HepG2 (cell line): ENCODE results near the gene ZCCHC4. TPM values are rescaled to one million over a fixed set of nuclear protein-coding genes. Genes with fewer than 3 reads are reported as not detected.

Source experiments
- ARNT ChIP-seq: fragments of 450-650 bp; IDR thresholded peaks from 2 replicates; pipeline ENCODE4 v1.6.1; 2017
- E2F1 ChIP-seq: sonication (generic); formaldehyde crosslinking; IDR thresholded peaks from 2 replicates; pipeline ENCODE4 v1.5.0; 2020; ENCODE audit warnings: missing genetic modification reagents
- GPBP1L1 ChIP-seq: sonication (generic); formaldehyde crosslinking; IDR thresholded peaks from 2 replicates; pipeline ENCODE4 v1.5.0; 2020; ENCODE audit warnings: mild to moderate bottlenecking, missing genetic modification reagents
- HNRNPLL ChIP-seq: fragments of 200-400 bp; formaldehyde crosslinking; IDR thresholded peaks from 2 replicates; pipeline ENCODE4 v1.6.1; 2017; ENCODE audit warnings: mild to moderate bottlenecking, low read depth, low read length; ENCODE audit not compliant: poor library complexity, severe bottlenecking
- IKZF5 ChIP-seq: IDR thresholded peaks from 2 replicates; pipeline ENCODE4 v1.6.1; 2018; ENCODE audit warnings: missing genetic modification reagents, mild to moderate bottlenecking, missing compliant biosample characterization
- NFIB ChIP-seq: sonication (generic); formaldehyde crosslinking; IDR thresholded peaks from 2 replicates; pipeline ENCODE4 v1.9.0; 2021; ENCODE audit warnings: missing genetic modification reagents, mild to moderate bottlenecking, borderline replicate concordance
- NFKB2 ChIP-seq: sonication (generic); formaldehyde crosslinking; IDR thresholded peaks from 2 replicates; pipeline ENCODE4 v1.4.0; 2020; ENCODE audit warnings: missing genetic modification reagents, borderline replicate concordance
- SMAD1 ChIP-seq: sonication (generic); formaldehyde crosslinking; IDR thresholded peaks from 2 replicates; pipeline ENCODE4 v1.4.0; 2020; ENCODE audit warnings: missing genetic modification reagents, low read depth, mild to moderate bottlenecking, borderline replicate concordance
- TBP ChIP-seq: sonication (generic); formaldehyde crosslinking; IDR thresholded peaks from 2 replicates; pipeline ENCODE4 v1.5.0; 2020; ENCODE audit warnings: missing genetic modification reagents
- TCF7 ChIP-seq: sonication (generic); IDR thresholded peaks from 2 replicates; pipeline ENCODE4 v1.6.1; 2016; ENCODE audit warnings: antibody characterized with exemption, low read depth
- ZBTB21 ChIP-seq: sonication (generic); formaldehyde crosslinking; IDR thresholded peaks from 2 replicates; pipeline ENCODE4 v1.4.0; 2020; ENCODE audit warnings: missing genetic modification reagents
- ZBTB4 ChIP-seq: sonication (generic); formaldehyde crosslinking; IDR thresholded peaks from 2 replicates; pipeline ENCODE4 v1.4.0; 2020; ENCODE audit warnings: missing genetic modification reagents, mild to moderate bottlenecking, borderline replicate concordance
- ZC3H13 ChIP-seq: sonication (generic); formaldehyde crosslinking; IDR thresholded peaks from 2 replicates; pipeline ENCODE4 v1.8.1; 2023; ENCODE audit warnings: mild to moderate bottlenecking, missing genetic modification reagents, moderate library complexity
- ZIK1 ChIP-seq: sonication (generic); formaldehyde crosslinking; IDR thresholded peaks from 2 replicates; pipeline ENCODE4 v1.5.0; 2020; ENCODE audit warnings: mild to moderate bottlenecking, low read depth, missing genetic modification reagents, borderline replicate concordance
- ZNF572 ChIP-seq: sonication (generic); formaldehyde crosslinking; IDR thresholded peaks from 2 replicates; pipeline ENCODE4 v1.5.1; 2020; ENCODE audit warnings: mild to moderate bottlenecking, missing genetic modification reagents
- ZNF724P ChIP-seq: sonication (generic); formaldehyde crosslinking; IDR thresholded peaks from 2 replicates; pipeline ENCODE4 v1.8.0; 2022; ENCODE audit warnings: missing genetic modification reagents, borderline replicate concordance
- ZNF788 ChIP-seq: sonication (generic); formaldehyde crosslinking; IDR thresholded peaks from 2 replicates; pipeline ENCODE4 v1.5.0; 2020; ENCODE audit warnings: mild to moderate bottlenecking, missing genetic modification reagents, borderline replicate concordance
- polyA plus RNA-seq, 8 experiments: library from polyadenylated mRNA; depleted of rRNA in 3 of 8; stranded (reverse) in 7 of 8; unstranded in 1 of 8; fragments of >200 nt; fragmentation: Illumina TruSeq in 4 of 8; extraction: Trizol in 4 of 8; gene quantifications; 2 replicates each; pipeline versions ENCODE4 v1.2.1 to v1.2.3, GENCODE V29; 2011 to 2016; ENCODE audit warnings: low read depth in 4 of 8, missing spikeins in 1 of 8, mixed read lengths in 1 of 8; ENCODE audit not compliant: insufficient read depth in 1 of 8
- total RNA-seq, 5 experiments: library from RNA; depleted of rRNA; stranded (reverse); fragments of >200 nt; fragmentation: Illumina TruSeq; extraction: Trizol; gene quantifications; 2 replicates each; pipeline ENCODE4 v1.2.3, GENCODE V29; 2016; ENCODE audit warnings: low read depth in 1 of 5
- TF ChIP-seq, protein P1 (sequence below): sonication (generic); formaldehyde crosslinking; IDR thresholded peaks from 2 replicates; pipeline ENCODE4 v1.4.0; 2020; ENCODE audit warnings: mild to moderate bottlenecking, missing genetic modification reagents

ZCCHC4 gene
- total and polyA plus RNA-seq, 2 of the 13 experiments (the other 11 are each of a cell fraction or from before 2014, with no cell fraction given) = 13.2 to 15.0 TPM

DNA sequence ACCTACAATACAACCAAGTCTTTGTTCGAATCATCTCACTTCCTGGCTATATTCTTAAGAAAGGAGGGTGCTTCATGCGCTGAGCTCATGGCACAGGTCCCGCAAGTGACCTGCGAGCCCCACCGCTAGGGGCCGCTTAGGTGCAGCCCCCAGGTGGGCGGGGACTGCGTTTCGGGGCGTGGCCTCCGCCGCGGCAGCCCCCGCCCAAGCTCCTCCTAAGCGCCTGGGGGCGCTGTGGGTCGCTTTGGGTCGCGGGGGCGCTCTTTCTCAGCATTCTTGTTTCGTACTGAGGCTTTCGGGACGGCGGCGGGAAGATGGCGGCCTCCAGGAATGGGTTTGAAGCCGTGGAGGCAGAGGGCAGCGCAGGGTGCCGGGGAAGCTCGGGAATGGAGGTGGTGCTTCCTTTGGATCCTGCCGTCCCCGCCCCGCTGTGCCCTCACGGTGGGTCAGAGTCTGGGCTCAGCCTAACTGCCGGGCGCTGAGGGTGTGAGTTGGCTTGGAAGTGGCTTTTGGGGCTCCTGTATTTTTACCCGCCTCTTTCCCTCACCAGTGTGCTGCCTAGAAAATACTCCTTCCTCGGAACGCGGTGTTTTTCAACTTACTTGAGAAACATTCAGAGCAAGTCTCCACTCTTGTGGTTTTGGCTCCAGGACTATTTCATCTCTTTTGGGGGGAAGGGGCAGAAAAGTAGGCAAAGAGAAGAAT is at the start of gene ZCCHC4 (continued):
- TF ChIP-seq TBP (no peak), ARNT (no peak), NFIB (CRISPR knock-in tag) (no peak), ZNF724P (CRISPR knock-in tag) (peak; percentile 94; the same call in 1 of the 2 replicates), ZNF572 (CRISPR knock-in tag) (peak; percentile 84; the same call in 1 of the 2 replicates), ZC3H13 (peak; percentile 73; the same call in 1 of the 2 replicates), ZBTB4 (CRISPR knock-in tag) (peak; percentile 94), IKZF5 (peak; percentile 98), E2F1 (CRISPR knock-in tag) (peak; percentile 35; the same call in 1 of the 2 replicates), TCF7 (no peak), ZIK1 (CRISPR knock-in tag) (peak; percentile 87), SMAD1 (CRISPR knock-in tag) (peak; percentile 39; the same call in 1 of the 2 replicates), ZBTB21 (CRISPR knock-in tag) (0 out of 2 replicates have a peak, but pooled peaks have one; percentile 26), HNRNPLL (peak; percentile 76), GPBP1L1 (no peak), ZNF788 (CRISPR knock-in tag) (peak; percentile 93; the same call in 1 of the 2 replicates), NFKB2 (peak; percentile 93; the same call in 1 of the 2 replicates)
- TF ChIP-seq, protein P1, sequence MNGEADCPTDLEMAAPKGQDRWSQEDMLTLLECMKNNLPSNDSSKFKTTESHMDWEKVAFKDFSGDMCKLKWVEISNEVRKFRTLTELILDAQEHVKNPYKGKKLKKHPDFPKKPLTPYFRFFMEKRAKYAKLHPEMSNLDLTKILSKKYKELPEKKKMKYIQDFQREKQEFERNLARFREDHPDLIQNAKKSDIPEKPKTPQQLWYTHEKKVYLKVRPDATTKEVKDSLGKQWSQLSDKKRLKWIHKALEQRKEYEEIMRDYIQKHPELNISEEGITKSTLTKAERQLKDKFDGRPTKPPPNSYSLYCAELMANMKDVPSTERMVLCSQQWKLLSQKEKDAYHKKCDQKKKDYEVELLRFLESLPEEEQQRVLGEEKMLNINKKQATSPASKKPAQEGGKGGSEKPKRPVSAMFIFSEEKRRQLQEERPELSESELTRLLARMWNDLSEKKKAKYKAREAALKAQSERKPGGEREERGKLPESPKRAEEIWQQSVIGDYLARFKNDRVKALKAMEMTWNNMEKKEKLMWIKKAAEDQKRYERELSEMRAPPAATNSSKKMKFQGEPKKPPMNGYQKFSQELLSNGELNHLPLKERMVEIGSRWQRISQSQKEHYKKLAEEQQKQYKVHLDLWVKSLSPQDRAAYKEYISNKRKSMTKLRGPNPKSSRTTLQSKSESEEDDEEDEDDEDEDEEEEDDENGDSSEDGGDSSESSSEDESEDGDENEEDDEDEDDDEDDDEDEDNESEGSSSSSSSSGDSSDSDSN (CRISPR knock-in tag) = peak; percentile 80
